K562 (cell line): Measurements from ENCODE around the gene CTIF. TPM values are rescaled to one million over a fixed set of nuclear protein-coding genes. Genes with fewer than 3 reads are reported as not detected.

ENCODE experiments used
- ATAC-seq: fragments of 200-7000 bp; cut with Tn5 transposase; 3 replicates; pipeline ENCODE4 v1.9.1; 2020; ENCODE audit warnings: moderate library complexity
- BruUV-seq: library from RNA; stranded (reverse); fragments of 400-500 nt; replicated peaks from 2 replicates; lab custom pipeline; 2021; lab: Mats Ljungman, UMichigan
- CTCF ChIA-PET: fragments of 300-600 bp; formaldehyde crosslinking; extraction: SDS; loops from one replicate; lab custom pipeline; 2021; ENCODE audit warnings: low intra/inter-chr PET ratio; lab: Yijun Ruan, JAX
- POLR2A ChIA-PET: fragments of 300-600, 350-650 bp; sonication (Branson Sonifier 250); formaldehyde crosslinking; extraction: SDS; loops from one replicate; lab custom pipeline; 2021; ENCODE audit warnings: antibody characterized with exemption, inconsistent platforms; lab: Yijun Ruan, JAX
- DNase-seq, 4 experiments: peaks; one replicate each; pipeline versions ENCODE4 v3.0.0 to v3.0.0-alpha.2; 2011 to 2018; ENCODE audit warnings: low spot score in 3 of 4, mixed read lengths in 3 of 4; ENCODE audit errors: extremely low read depth in 1 of 4
- FAIRE-seq: peaks from 2 replicates; lab custom pipeline; 2011; peaks lifted over from hg19 to GRCh38; lab: Jason Lieb, UNC
- H2AFZ ChIP-seq: 2 replicates; pipeline ENCODE4 v1.6.0; 2011; ENCODE audit warnings: low read depth, low read length, control low read depth, inconsistent platforms
- H3K27ac ChIP-seq: fragments of 200-600 bp; 3 replicates; pipeline ENCODE4 v1.8.0; 2011; ENCODE audit warnings: low read depth, mild to moderate bottlenecking, control low read depth, inconsistent platforms, low read length, moderate library complexity, mixed read lengths; ENCODE audit errors: extremely low read depth
- H3K27me3 ChIP-seq, 2 experiments: fragments of 300-600 bp in 1 of 2; 2 replicates in 1 of 2; 3 replicates in 1 of 2; pipeline versions ENCODE4 v1.6.0 to v1.8.0; 2011; ENCODE audit warnings: inconsistent platforms in 2 of 2, low read length in 2 of 2, mild to moderate bottlenecking in 1 of 2, mixed read lengths in 1 of 2, moderate library complexity in 1 of 2; ENCODE audit not compliant: control insufficient read depth in 2 of 2, insufficient read depth in 2 of 2
- H3K36me3 ChIP-seq: fragments of 300-600 bp; 3 replicates; pipeline ENCODE4 v1.8.0; 2011; ENCODE audit warnings: mild to moderate bottlenecking, low read length, inconsistent platforms; ENCODE audit not compliant: control insufficient read depth, insufficient read depth
- H3K4me1 ChIP-seq, 2 experiments: fragments of 200-600 bp in 1 of 2; replicated peaks in 1 of 2; 2 replicates in 1 of 2; 3 replicates in 1 of 2; pipeline versions ENCODE4 v1.5.1 to v1.8.0; 2011; ENCODE audit warnings: inconsistent platforms in 2 of 2, low read length in 2 of 2, mild to moderate bottlenecking in 1 of 2, mixed read lengths in 1 of 2, moderate library complexity in 1 of 2; ENCODE audit not compliant: control insufficient read depth in 2 of 2, insufficient read depth in 2 of 2
- H3K4me2 ChIP-seq: 2 replicates; pipeline ENCODE4 v1.6.1; 2011; ENCODE audit warnings: low read length, control low read depth, inconsistent platforms, mixed read lengths; ENCODE audit not compliant: insufficient read depth
- H3K4me3 ChIP-seq: fragments of 200-600 bp; sonication (generic), shearing (Covaris generic); 2 replicates; pipeline ENCODE4 v1.5.1; 2016; ENCODE audit warnings: control low read depth, inconsistent platforms
- H3K79me2 ChIP-seq: fragments of 200-600 bp; 3 replicates; pipeline ENCODE4 v1.8.0; 2011; ENCODE audit warnings: low read length, inconsistent platforms; ENCODE audit not compliant: control insufficient read depth, insufficient read depth
- H3K9ac ChIP-seq, 2 experiments: 2 replicates each; pipeline versions ENCODE4 v1.6.0 to v1.6.1; 2011; ENCODE audit warnings: low read depth in 2 of 2, low read length in 2 of 2, control low read depth in 1 of 2, inconsistent platforms in 1 of 2, mild to moderate bottlenecking in 1 of 2, mixed read lengths in 1 of 2; ENCODE audit not compliant: insufficient read depth in 1 of 2
- H3K9me1 ChIP-seq: one replicate; pipeline ENCODE4 v1.6.0; 2011; ENCODE audit warnings: inconsistent platforms, mild to moderate bottlenecking, low read length, moderate library complexity; ENCODE audit not compliant: control insufficient read depth, insufficient read depth
- H3K9me3 ChIP-seq: replicated peaks from 2 replicates; pipeline ENCODE4 v1.5.1; 2011; ENCODE audit warnings: low read depth, low read length, inconsistent platforms; ENCODE audit not compliant: control insufficient read depth, insufficient read depth
- H4K20me1 ChIP-seq: replicated peaks from 2 replicates; pipeline ENCODE4 v1.6.1; 2011; ENCODE audit warnings: low read length, inconsistent platforms, mixed read lengths; ENCODE audit not compliant: control insufficient read depth, insufficient read depth
- CBX3 ChIP-seq, 2 experiments: IDR thresholded peaks; 1 replicate in 1 of 2; 2 replicates in 1 of 2; pipeline ENCODE4 v1.6.1; 2012; ENCODE audit warnings: inconsistent platforms in 2 of 2, low read length in 2 of 2, borderline replicate concordance in 1 of 2, control low read depth in 1 of 2
- CEBPZ ChIP-seq: fragments of 150-350 bp; IDR thresholded peaks from 2 replicates; pipeline ENCODE4 v1.6.1; 2014; ENCODE audit warnings: low read depth, mild to moderate bottlenecking, low read length, borderline replicate concordance
- ELF2 ChIP-seq: fragments of 250-450 bp; sonication (Bioruptor Pico); IDR thresholded peaks from 2 replicates; pipeline ENCODE4 v1.5.0; 2021; ENCODE audit warnings: mild to moderate bottlenecking
- FOXM1 ChIP-seq, 2 experiments: fragments of 450-650 bp in 1 of 2; sonication (generic) in 1 of 2; formaldehyde crosslinking in 1 of 2; IDR thresholded peaks; 2 replicates each; pipeline versions ENCODE4 v1.6.1 to v1.9.0; 2017 to 2022; ENCODE audit warnings: low read depth in 2 of 2, mild to moderate bottlenecking in 2 of 2, missing genetic modification reagents in 1 of 2, moderate library complexity in 1 of 2
- HDAC1 ChIP-seq, 2 experiments: fragments of 450-650 bp; IDR thresholded peaks; 2 replicates each; pipeline ENCODE4 v1.6.1; 2016 to 2017; ENCODE audit warnings: inconsistent platforms in 1 of 2, mild to moderate bottlenecking in 1 of 2, moderate library complexity in 1 of 2
- NFE2 ChIP-seq: IDR thresholded peaks from 2 replicates; pipeline ENCODE4 v1.6.1; 2014; ENCODE audit warnings: antibody characterized with exemption, low read depth
- NUFIP1 ChIP-seq: fragments of 450-650 bp; IDR thresholded peaks from 2 replicates; pipeline ENCODE4 v1.6.1; 2018; ENCODE audit not compliant: partially characterized antibody
- PHB ChIP-seq: fragments of 250-450 bp; sonication (Bioruptor Pico); IDR thresholded peaks from 2 replicates; pipeline ENCODE4 v1.5.0; 2021
- POLR2B ChIP-seq: fragments of 450-650 bp; IDR thresholded peaks from 2 replicates; pipeline ENCODE4 v1.6.1; 2018; ENCODE audit warnings: low read depth; ENCODE audit not compliant: partially characterized antibody
- PTRF ChIP-seq: fragments of 450-650 bp; IDR thresholded peaks from 2 replicates; pipeline ENCODE4 v1.6.1; 2016; ENCODE audit warnings: mild to moderate bottlenecking, missing genetic modification characterization, missing compliant biosample characterization
- RAD51 ChIP-seq: fragments of 450-650 bp; IDR thresholded peaks from 2 replicates; pipeline ENCODE4 v1.7.1; 2016; ENCODE audit warnings: low read depth, mild to moderate bottlenecking, borderline replicate concordance
- TEAD4 ChIP-seq, 2 experiments: sonication (generic) in 1 of 2; formaldehyde crosslinking in 1 of 2; IDR thresholded peaks; 2 replicates each; pipeline versions ENCODE4 v1.6.1 to v1.8.0; 2012 to 2022; ENCODE audit warnings: borderline replicate concordance in 1 of 2, inconsistent platforms in 1 of 2, low read length in 1 of 2, mild to moderate bottlenecking in 1 of 2, missing genetic modification reagents in 1 of 2
- THRA ChIP-seq: fragments of 450-650 bp; IDR thresholded peaks from 2 replicates; pipeline ENCODE4 v1.6.1; 2017; ENCODE audit warnings: mild to moderate bottlenecking, moderate library complexity
- USF1 ChIP-seq: sonication (generic); formaldehyde crosslinking; IDR thresholded peaks from 2 replicates; pipeline ENCODE4 v1.9.0; 2022; ENCODE audit warnings: mild to moderate bottlenecking, missing genetic modification reagents
- ZC3H4 ChIP-seq: sonication (generic); formaldehyde crosslinking; IDR thresholded peaks from 2 replicates; pipeline ENCODE4 v1.9.0; 2021; ENCODE audit warnings: missing genetic modification reagents, borderline replicate concordance
- WGBS: fragments of 100-300 bp; shearing (Covaris generic); methylation state at CpG from one replicate; pipeline ENCODE4 v1.1.6; 2016; ENCODE audit warnings: low coverage, mixed read lengths; ENCODE audit not compliant: insufficient coverage; ENCODE audit errors: missing lambda C conversion rate; 5-methylcytosine and 5-hydroxymethylcytosine counted together
- in situ Hi-C: fragments of 300-500 bp; cut with MboI; formaldehyde crosslinking; loops from 4 replicates; pipeline ENCODE4 v1.15.0; 2018; ENCODE audit warnings: inconsistent platforms, mixed read lengths
- intact Hi-C: fragments of 100-400 bp; cut with micrococcal nuclease; formaldehyde crosslinking; loops from 2 replicates; pipeline ENCODE4 v1.14.2; 2022
- polyA plus RNA-seq, 8 experiments: library from polyadenylated mRNA; depleted of rRNA in 4 of 8; stranded (reverse) in 5 of 8; unstranded in 3 of 8; fragments of >200 nt; fragmentation: Nextera tagmentation in 2 of 8; fragmentation: Illumina TruSeq in 1 of 8; extraction: Ambion mirVana in 2 of 8; extraction: Trizol in 1 of 8; gene quantifications; 2 replicates each; pipeline versions ENCODE4 v1.2.1 to v1.2.3, GENCODE V29; 2011 to 2014; ENCODE audit warnings: inconsistent platforms in 1 of 8, missing spikeins in 1 of 8
- total RNA-seq, 7 experiments: library from RNA; depleted of rRNA in 6 of 7; stranded (reverse); fragments of >200 nt in 6 of 7; fragmentation: Illumina TruSeq in 2 of 7; extraction: Trizol in 2 of 7; gene quantifications; 2 replicates each; pipeline versions ENCODE4 v1.2.1 to v1.2.3, GENCODE V29; 2011 to 2021; ENCODE audit warnings: low replicate concordance in 1 of 7

The CTIF gene
- total and polyA plus RNA-seq, 9 of the 15 experiments (the other 6 are each of a cell fraction or from before 2014, with no cell fraction given), result 0.17 to 11.5 (median 2.2) TPM

- ChIA-PET CTCF (no interaction called here), POLR2A (no interaction called here)
- Histone ChIP-seq H3K79me2 (no peaks in the 10 kb centered on the region), H3K27ac (no peak overlapping the region), H3K9me1 (no peaks in the 10 kb centered on the region), H3K36me3 (no peaks in the 10 kb centered on the region), H3K4me1 (no peaks in the 10 kb centered on the region; a peak in 1 of 5 replicates), H3K27me3 (no peaks in the 10 kb centered on the region), H4K20me1 (no peaks in the 10 kb centered on the region), H3K9me3 (no peaks in the 10 kb centered on the region), H3K9ac (no peak overlapping the region), H3K4me3 (no peak overlapping the region), H2AFZ (no peak overlapping the region), H3K4me2 (no peak overlapping the region)
- intact Hi-C loops, result no loop called here
- DNase-seq (no peak), ATAC-seq (no peak), FAIRE-seq (no peak)
- in situ Hi-C loops, result no loop called here
- BruUV-seq, result no TSS peak
- TF ChIP-seq HDAC1 (IDR thresholded peaks at IDR 0.05), result no peak
- TF ChIP-seq NFE2, result no peak
- TF ChIP-seq NUFIP1, result no peak
- no peak for TF ChIP-seq FOXM1 (IDR thresholded peaks at IDR 0.05; ENCODE audit: low read depth)
- TF ChIP-seq FOXM1 (CRISPR knock-in tag; IDR thresholded peaks at IDR 0.05; ENCODE audit: low read depth), result no peak
- no peak for TF ChIP-seq PHB (CRISPR knock-in tag)
- no peak for TF ChIP-seq PTRF (tag)
- TF ChIP-seq ZC3H4 (CRISPR knock-in tag), result no peak
- TF ChIP-seq POLR2B, result no peak
- no peak for TF ChIP-seq CEBPZ
- TF ChIP-seq THRA, result no peak
- no peak for TF ChIP-seq RAD51
- no peak for TF ChIP-seq USF1 (CRISPR knock-in tag)
- TF ChIP-seq ELF2 (CRISPR knock-in tag), result no peak
- no peak for TF ChIP-seq CBX3 (IDR thresholded peaks at IDR 0.05; ENCODE audit: borderline replicate concordance in 1 of 2, low read length in 2 of 2)
- TF ChIP-seq TEAD4 (IDR thresholded peaks at IDR 0.05; ENCODE audit: low read length), result no peak
- TF ChIP-seq TEAD4 (CRISPR knock-in tag; IDR thresholded peaks at IDR 0.05; ENCODE audit: borderline replicate concordance), result no peak
- 27% methylated on average over 6 of the region's 7 CpGs for WGBS
These were observed 110.4 kb downstream of the CTIF start for GRCh38 chr18:48649231-48649630.
